Glutamatergic neuron (in vitro differentiated cells): ENCODE data around the gene MPPE1. TPM values are rescaled to one million over a fixed set of nuclear protein-coding genes. Genes with fewer than 3 reads are reported as not detected.
"Not testable (repeated sequence)": the region's sequence is repeated elsewhere in the genome, so short reads cannot be mapped to it uniquely, and the experiment has no call there.

Source experiments
- DNase-seq: peaks from one replicate; pipeline ENCODE4 v3.0.0; 2022
- H3K27ac Mint-ChIP-seq: one replicate; pipeline ENCODE4 v1.8.0; 2020; ENCODE audit warnings: mild to moderate bottlenecking, mixed read lengths, inconsistent platforms; ENCODE audit not compliant: unreplicated experiment
- H3K27me3 Mint-ChIP-seq: one replicate; pipeline ENCODE4 v1.8.0; 2020; ENCODE audit warnings: mild to moderate bottlenecking, moderate library complexity, mixed read lengths, inconsistent platforms; ENCODE audit not compliant: unreplicated experiment
- H3K36me3 Mint-ChIP-seq: one replicate; pipeline ENCODE4 v1.8.0; 2020; ENCODE audit warnings: mild to moderate bottlenecking, mixed read lengths, inconsistent platforms; ENCODE audit not compliant: unreplicated experiment
- H3K4me1 Mint-ChIP-seq: one replicate; pipeline ENCODE4 v1.8.0; 2020; ENCODE audit warnings: mild to moderate bottlenecking, low read depth, mixed read lengths, inconsistent platforms; ENCODE audit not compliant: unreplicated experiment
- H3K4me3 Mint-ChIP-seq: one replicate; pipeline ENCODE4 v1.8.0; 2020; ENCODE audit warnings: mild to moderate bottlenecking, mixed read lengths, inconsistent platforms; ENCODE audit not compliant: unreplicated experiment
- H3K9me3 Mint-ChIP-seq: one replicate; pipeline ENCODE4 v1.8.0; 2020; ENCODE audit warnings: mild to moderate bottlenecking, moderate library complexity, mixed read lengths, inconsistent platforms; ENCODE audit not compliant: unreplicated experiment
- total RNA-seq: library from RNA; stranded (reverse); fragmentation: NEBNext Ultra II Directional; extraction: Animal tissue kit (Norgen Biotek cat#: 25700); gene quantifications from one replicate; pipeline ENCODE4 v1.2.1, GENCODE V29; 2021; ENCODE audit not compliant: unreplicated experiment
- TF ChIP-seq, protein P1 (sequence below): fragments of 200-600 bp; sonication (generic); IDR thresholded peaks from one replicate; pipeline ENCODE4 v1.5.0; 2021; ENCODE audit not compliant: partially characterized antibody, unreplicated experiment

Gene MPPE1
- total RNA-seq, 1 donor from 2014 or later = 31.8 TPM

DNA sequence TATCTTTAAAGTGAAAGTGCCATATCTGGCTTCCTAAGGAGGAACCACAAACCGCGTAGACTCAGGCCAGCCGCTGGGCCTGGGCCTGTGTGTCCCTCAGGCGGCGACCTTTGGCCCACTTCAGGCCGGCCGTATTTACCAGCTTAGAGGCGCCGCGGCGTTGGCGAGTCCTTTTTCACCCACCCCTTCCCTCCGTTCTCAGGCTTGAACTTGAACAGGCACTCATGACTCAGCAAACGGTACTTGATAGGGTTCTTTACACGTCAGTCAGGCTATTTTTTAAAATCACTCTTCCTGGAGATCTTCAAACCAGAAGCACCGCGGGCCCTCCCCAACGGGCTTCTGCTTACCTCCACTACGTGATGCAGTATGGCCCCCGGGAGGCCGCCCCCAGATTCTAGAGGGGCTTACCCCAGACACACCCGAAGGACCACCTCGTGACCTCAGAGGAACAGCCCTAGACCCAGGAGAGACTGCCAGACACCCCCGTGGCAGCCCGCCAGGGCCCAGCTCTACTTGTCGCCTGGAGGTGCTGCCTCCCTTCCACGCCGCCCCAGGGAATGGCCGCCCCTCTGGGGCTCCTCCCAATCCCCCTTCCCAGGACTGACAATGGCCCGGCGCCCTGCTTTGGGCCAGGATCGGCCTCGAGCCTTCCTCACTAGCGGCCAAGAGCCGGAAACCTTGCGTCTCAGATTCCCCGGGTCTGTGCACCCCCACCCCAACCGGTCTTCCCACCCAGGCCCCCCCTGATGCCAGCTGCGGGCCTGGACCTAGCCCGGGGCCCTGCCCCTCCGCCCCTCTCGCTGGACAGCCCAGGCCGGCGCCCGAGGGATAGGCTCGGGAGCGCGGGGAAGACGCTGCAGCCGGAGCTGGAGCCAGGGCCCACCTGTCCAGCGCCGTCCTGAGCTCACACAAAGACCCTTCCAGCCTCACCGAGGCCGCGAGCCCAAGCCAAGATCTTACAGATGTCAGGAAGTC is 39.4 kb upstream of the MPPE1 start:
- peaks cover 21% of the 10 kb centered on the region for H3K4me1 Mint-ChIP-seq
- peak overlapping the region; percentile 78 for H3K4me3 Mint-ChIP-seq
- H3K27me3 Mint-ChIP-seq = no peaks in the 10 kb centered on the region
- peak overlapping the region; percentile 62 for H3K27ac Mint-ChIP-seq
- H3K9me3 Mint-ChIP-seq = peaks cover 2% of the 10 kb centered on the region
- no peaks in the 10 kb centered on the region for H3K36me3 Mint-ChIP-seq
- TF ChIP-seq, protein P1, sequence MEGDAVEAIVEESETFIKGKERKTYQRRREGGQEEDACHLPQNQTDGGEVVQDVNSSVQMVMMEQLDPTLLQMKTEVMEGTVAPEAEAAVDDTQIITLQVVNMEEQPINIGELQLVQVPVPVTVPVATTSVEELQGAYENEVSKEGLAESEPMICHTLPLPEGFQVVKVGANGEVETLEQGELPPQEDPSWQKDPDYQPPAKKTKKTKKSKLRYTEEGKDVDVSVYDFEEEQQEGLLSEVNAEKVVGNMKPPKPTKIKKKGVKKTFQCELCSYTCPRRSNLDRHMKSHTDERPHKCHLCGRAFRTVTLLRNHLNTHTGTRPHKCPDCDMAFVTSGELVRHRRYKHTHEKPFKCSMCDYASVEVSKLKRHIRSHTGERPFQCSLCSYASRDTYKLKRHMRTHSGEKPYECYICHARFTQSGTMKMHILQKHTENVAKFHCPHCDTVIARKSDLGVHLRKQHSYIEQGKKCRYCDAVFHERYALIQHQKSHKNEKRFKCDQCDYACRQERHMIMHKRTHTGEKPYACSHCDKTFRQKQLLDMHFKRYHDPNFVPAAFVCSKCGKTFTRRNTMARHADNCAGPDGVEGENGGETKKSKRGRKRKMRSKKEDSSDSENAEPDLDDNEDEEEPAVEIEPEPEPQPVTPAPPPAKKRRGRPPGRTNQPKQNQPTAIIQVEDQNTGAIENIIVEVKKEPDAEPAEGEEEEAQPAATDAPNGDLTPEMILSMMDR = no peak
- DNase-seq = peak; percentile 79

DNA sequence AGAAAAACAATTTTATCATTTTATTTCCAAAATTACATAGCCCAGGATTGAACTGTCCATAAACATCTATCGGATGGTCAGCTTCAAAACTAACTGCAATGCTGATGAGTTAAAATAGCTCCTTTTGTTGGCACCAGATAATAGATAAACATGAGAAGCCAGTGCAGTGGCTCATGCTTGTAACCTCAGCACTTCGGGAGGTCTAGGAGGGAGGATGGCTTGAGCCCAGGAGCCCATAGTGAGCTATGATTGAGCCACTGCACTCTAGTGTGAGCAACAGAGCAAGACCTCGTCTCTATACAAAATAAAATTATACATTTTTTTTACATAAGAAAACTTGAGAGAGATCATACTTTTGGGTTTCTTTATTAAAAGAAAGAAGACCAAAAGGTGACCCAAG is 38.6 kb upstream of the MPPE1 start:
- TF ChIP-seq, protein P1 = no peak
- peaks cover 17% of the 10 kb centered on the region for H3K4me1 Mint-ChIP-seq
- H3K4me3 Mint-ChIP-seq = no peak overlapping the region
- no peak for DNase-seq
- no peaks in the 10 kb centered on the region for H3K9me3 Mint-ChIP-seq
- H3K27ac Mint-ChIP-seq = no peak overlapping the region
- H3K36me3 Mint-ChIP-seq = no peaks in the 10 kb centered on the region
- H3K27me3 Mint-ChIP-seq = no peaks in the 10 kb centered on the region

DNA sequence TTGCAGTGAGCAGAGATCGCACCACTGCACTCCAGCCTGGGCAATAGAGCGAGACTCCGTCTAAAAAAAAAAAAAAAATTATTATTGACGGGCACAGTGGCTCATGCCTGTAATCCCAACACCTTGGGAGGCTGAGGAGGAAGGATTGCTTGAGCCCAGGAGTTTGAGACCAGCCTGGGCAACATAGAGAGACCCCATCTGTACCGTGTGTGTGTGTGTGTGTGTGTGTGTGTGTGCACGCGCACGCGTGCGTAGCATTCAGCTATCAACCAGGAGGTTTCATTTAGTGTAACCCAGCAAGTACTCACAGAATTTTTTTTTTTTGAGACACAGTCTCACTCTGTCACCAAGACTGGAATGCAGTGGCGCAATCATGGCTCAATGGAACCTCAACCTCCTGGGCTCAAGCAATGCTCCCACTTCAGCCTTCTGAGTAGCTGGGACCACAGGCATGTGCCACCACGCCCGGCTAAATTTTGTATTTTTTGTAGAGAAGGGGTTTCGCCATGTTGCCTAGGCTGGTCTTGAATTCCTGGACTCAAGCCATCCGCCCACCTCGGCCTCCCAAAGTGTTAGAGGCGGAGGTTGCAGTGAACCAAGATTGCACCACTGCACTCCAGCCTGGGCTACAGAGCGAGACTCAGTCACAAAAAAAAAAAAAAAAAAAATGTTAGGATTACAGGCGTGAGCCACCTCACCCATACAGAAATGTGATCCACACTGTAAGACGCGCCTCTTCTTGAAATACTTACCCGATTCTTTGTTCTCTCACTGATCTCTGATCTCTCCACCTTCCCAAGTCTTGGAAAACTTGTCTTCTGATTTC is 37.9 kb upstream of the MPPE1 start:
- not testable (repeated sequence) for H3K36me3 Mint-ChIP-seq, H3K27ac Mint-ChIP-seq, H3K9me3 Mint-ChIP-seq, H3K4me3 Mint-ChIP-seq, DNase-seq, H3K27me3 Mint-ChIP-seq
- peaks cover 13% of the 10 kb centered on the region for H3K4me1 Mint-ChIP-seq

DNA sequence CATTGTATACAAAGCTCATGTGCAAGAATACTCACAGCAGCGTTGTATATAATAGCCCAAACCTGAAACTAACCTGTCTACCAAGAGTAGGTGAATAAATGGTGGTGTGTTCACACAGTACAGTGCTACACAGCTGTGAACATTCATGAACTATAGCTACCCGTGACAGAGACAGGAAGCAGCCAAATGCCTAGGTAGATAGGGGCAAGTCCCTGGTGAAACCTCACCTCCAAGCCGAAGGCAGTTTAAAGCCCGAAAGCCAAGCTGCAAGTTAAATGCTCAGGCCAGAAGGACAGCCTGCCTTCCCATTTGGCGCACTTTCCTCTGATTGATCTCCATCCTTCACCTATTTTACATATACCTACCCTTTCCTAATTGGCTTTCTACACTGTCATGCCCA is 36.7 kb upstream of the MPPE1 start:
- TF ChIP-seq, protein P1 = no peak
- DNase-seq = no peak
- Mint-ChIP-seq H3K4me1 (peaks cover 13% of the 10 kb centered on the region), H3K36me3 (no peaks in the 10 kb centered on the region), H3K27me3 (no peaks in the 10 kb centered on the region), H3K27ac (no peak overlapping the region), H3K9me3 (no peaks in the 10 kb centered on the region), H3K4me3 (no peak overlapping the region)

DNA sequence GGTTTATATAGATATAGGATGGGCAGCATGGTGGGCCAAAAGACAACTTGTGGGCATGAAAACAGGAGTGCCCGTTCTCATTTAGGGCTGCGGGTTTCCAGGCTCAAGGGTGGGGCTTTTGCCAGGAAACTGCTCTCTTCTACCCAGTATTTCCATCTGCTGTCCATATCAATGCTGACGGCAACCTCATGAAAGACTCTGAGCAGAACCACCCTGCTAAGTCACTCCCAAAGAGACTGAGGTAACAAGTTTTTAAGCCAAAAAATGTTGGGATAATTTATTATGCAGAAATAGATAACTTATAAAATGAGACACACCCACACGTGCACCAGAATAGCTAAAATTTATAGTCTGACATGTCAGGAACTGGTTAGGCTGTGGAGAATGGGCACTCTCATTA is 36.1 kb upstream of the MPPE1 start:
- Mint-ChIP-seq H3K4me3 (no peak overlapping the region), H3K36me3 (no peaks in the 10 kb centered on the region), H3K27ac (no peak overlapping the region), H3K9me3 (no peaks in the 10 kb centered on the region), H3K27me3 (no peaks in the 10 kb centered on the region), H3K4me1 (peaks cover 13% of the 10 kb centered on the region)
- no peak for DNase-seq
- TF ChIP-seq, protein P1 = no peak
